Fibroblast of skin of left biceps (primary cell): Measurements from ENCODE around the gene ACTA1.
"Not testable (repeated sequence)": the region's sequence is repeated elsewhere in the genome, so short reads cannot be mapped to it uniquely, and the experiment has no call there.

Experiments used
- DNase-seq, 2 experiments: peaks; one replicate each; pipeline ENCODE4 v3.0.0-alpha.2; 2013; ENCODE audit warnings: low read depth in 2 of 2

ACTA1 gene

DNA sequence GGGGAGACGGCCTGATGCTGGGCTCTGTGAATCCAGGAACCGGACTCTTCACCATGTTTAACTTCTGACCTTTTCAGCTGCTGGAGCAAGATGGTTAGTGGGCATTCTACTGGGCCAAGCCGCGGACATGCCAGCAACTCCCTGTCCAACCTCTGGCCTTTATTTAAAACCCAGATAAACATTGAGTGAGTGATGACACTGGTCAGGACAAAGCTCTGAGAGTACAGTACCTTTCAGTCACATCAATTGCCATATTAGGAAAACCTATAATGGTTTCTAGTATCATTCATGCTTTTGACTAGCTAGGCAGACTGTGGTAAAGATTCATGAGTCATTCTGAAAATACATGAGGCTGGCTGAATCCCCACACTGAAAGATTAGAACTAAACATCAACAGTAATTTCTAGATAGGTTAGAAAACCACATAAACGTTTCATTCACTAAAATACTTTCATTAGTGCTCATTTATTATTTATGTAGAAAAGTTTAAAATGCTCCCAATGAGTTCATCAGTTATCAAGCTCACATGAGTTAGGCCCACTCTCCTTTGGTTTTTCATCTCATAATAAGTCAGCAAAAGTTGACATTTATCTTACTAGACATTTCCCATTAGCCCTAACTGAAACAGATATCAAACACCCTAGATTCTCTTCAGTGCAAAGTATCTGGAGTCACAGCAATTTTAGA lies 7.1 kb upstream of the ACTA1 start:
- peak; percentile 42 to 45 for DNase-seq

GRCh38 chr1:229438021-229438420 lies 4.1 kb upstream of the ACTA1 start:
- DNase-seq = no peak

DNA sequence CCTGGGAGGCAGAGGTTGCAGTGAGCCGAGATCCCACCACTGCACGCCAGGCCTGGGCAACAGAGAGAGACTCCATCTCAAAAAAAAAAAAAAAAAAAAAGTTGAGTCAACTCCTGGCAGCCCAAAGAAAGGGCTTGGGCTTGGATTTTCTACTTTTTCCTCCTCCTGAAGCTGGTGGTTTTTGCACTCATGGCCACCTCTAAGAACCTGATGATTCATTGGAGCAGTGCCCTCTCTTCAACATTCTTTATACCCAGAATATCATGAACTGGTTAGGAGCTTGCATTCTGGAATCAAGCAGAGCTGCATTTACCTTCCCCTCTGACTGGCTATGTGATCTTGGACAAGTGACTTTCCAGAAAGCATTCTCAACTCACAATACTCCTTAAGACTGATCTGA lies 3.5 kb upstream of the ACTA1 start:
- DNase-seq = no peak

GRCh38 chr1:229436201-229436600 lies 2.3 kb upstream of the ACTA1 start:
- DNase-seq = no peak

DNA sequence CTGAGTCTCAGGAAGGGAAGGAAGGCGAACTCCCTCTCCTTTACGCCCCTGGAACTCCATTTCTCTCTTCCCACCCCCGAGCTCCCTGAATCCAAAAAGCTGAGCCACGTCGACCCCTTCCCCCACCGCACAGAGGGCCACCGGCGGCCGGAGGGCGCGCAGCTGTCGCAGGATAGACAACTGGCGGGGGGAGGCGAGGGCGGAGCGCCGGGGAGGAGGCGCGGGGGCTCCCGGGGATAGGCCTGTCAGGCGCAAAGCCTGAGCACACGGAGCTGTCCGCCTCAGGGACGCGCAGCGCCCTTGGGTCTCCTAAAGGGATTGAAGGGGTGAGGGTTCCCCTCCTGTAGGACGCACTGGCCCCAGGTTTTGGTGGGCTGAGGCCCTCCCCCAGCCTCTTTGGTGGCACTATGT lies 752 bp upstream of the ACTA1 start:
- no peak for DNase-seq

- no peak for DNase-seq
Measured at GRCh38 chr1:229433364-229434004, 410 bp downstream of the ACTA1 start.

DNA sequence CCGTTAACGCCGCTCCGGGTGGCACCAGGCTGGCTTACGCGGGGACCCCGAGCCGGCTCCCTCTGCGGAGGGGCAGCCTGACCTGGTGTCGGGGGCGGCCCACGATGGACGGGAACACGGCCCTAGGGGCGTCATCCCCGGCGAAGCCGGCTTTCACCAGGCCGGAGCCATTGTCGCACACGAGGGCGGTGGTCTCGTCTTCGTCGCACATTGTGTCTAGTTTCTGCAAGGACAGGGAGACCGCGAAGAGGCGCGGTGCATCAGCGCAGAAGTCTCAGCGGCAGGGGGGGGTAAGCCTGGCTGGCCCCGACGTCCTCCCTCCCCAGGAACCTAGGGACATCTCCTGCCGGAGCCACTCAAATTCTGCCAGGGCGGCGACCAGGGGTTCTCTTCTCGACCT lies 989 bp downstream of the ACTA1 start:
- no peak for DNase-seq

DNA sequence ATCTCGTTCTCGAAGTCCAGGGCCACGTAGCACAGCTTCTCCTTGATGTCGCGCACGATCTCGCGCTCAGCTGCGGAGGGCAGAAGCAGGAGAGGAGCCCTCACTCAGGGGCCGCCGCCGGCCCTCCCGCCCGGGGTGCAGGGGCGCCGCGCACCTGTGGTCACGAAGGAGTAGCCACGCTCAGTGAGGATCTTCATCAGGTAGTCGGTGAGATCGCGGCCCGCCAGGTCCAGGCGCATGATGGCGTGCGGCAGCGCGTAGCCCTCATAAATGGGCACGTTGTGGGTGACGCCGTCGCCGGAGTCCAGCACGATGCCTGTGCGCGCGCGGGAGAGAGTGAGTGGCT lies 1.8 kb downstream of the ACTA1 start:
- DNase-seq = no peak

GRCh38 chr1:229431284-229432115 lies 2.4 kb downstream of the ACTA1 start:
- no peak for DNase-seq

DNA sequence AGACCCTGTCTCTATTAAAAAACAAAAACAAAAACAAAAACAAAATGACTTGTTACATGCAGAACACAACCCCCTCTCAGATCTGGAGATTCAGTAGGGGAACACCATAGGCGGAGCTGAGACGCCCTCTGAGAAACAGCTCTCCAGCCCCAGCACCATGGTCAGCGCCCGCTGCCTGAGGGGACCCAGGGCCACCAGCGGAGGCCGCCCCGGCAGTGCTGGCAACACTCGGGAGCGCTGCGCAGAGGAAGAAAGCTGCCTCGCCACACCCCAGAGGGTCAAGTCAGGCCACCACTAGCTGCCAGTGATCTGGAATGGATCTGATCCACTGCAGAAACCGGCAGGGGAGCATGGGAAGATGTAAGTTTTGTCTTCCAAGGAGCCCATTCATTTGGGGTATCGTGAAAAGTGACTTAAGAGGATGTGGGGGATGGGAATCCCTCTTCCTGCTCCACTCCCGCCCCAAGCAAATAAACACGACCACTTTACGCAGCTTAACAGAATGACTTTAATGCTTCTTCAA lies 3.1 kb downstream of the ACTA1 start:
- no peak for DNase-seq

DNA sequence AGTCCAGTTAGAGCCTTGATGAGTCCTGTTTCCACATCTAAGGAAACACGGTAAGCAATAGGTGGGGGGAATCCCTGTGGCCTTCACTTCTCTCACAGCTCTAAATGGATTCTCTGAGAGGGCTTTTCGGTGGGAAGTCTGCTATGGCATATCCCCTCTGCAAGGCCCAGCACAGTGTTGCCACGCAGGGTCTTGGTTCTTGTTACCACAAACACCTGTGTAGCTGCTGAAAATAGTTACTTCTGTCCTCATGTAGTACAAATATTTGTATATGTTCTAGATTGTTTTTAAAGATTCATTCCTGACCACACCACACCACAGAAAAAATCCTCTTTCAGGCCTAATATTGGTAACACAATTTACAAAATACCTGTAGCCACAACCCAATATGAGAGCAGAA lies 5.6 kb downstream of the ACTA1 start:
- no peak for DNase-seq

DNA sequence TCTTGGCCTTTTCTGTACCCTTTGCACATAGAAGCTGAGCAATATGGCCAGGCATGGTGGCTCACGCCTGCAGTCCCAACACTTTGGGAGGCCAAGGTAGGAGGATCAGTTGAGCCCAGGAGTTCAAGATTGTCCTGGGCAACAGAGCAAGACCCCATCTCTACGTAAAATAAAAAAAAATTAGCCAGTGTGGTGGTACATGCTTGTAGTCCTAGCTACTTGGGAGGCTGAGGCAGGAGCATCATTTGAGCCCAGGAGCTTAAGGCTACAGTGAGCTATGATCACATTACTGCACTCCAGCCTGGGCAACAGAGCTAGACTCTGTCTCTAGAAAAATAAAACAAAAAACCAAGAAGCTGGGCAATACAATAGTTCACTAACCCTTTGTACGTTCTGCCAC lies 6.3 kb downstream of the ACTA1 start:
- DNase-seq = no peak

GRCh38 chr1:229425564-229426159 lies 8.2 kb downstream of the ACTA1 start:
- no peak for DNase-seq

GRCh38 chr1:229420765-229421164 lies 13.1 kb downstream of the ACTA1 start:
- DNase-seq = no peak

DNA sequence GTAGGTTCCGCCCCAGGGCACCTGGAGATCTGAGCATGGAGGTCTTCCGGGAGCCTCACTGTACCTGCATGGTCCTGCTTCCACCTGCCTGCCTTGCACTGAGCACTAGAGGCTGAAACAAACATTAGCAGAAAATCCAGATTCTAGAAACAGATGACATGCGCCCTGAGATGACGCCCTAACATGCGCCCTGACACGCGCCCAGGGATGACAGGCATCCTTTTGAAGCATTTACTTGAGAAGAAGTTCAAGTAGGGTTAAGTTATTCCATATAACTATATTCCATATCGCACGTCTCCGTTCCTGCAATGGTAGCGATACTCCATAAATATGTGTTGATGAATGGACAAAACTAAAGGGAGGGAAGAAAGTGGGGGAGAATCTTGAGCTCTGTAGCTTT lies 13.7 kb downstream of the ACTA1 start:
- DNase-seq = no peak

DNA sequence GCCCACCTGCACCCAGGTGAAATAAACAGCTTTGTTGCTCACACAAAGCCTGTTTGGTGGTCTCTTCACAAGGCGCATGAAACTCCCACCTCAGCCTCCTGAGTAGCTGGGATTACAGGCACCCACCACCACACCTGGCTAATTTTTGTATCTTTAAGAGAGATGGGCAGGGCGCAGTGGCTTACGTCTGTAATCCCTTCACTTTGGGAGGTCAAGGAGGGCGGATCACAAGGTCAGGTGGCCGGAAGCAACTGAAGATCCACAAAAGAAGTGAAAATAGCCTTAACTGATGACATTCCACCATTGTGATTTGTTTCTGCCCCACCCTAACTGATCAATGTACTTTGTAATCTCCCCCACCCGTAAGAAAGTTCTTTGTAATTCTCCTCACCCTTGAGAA lies 15.3 kb downstream of the ACTA1 start:
- not testable (repeated sequence) for DNase-seq

DNA sequence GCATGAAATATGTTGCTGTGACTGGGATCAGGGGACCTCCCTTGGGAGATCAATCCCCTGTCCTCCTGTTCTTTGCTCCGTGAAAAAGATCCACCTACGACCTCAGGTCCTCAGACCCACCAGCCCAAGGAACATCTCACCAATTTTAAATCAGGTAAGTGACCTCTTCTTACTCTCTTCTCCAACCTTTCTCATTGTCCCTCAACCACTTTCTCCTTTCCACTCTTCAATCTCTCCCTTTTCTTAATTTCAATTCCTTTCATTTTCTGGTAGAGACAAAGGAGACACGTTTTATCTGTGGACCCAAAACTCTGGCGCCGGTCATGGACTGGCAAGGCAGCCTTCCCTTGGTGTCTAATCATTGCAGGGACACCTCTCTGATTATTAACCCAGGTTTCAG lies 21.1 kb downstream of the ACTA1 start:
- DNase-seq = not testable (repeated sequence)

DNA sequence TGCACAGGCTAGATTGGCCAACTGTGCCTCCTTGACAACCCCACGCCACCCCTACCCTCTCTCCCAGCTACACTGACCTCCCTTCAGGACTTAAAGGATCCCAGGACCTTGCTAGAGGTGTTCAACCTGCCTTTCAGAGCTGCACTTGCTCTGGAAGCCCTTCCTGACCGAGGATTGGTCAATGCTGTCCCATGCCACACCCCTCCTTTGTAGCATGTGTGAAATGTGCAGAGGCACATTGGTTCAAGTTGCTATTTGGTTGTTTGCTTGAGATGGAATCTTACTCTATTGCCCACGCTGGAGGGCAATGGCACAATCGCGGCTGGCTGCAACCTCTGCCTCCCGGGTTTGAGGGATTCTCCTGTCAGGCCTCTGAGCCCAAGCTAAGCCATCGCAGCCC lies 21.8 kb downstream of the ACTA1 start:
- no peak for DNase-seq

DNA sequence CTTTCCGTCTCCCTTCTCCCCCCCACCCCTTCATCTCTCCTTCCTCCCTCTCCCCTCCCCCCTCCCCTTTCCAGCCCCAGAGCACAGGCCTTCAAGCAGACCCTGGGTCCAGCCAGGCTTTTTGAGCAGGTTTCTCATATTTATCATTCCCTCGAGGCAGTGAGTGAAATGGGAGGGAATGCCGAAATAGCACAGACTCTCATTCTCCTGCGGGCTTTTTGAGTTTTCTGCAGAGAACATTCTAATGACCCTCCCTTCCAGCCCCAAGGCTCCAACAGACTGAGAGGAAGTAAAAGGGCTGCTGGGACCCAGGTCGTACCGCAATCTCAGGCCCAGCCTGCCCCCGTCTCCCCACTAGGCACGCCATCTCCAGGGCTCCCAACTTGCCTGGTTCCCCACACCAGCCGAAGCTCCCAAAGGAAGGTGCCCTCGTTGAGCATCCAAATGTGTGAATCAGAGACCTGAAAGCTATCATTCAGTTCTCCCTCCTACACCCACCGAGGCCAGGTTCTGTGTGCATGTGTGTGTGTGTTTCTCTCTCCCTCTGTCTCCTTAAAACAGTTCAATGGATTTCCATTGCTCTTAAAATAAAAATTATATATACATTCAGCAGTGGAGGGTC lies 22.3 kb downstream of the ACTA1 start:
- no peak for DNase-seq

DNA sequence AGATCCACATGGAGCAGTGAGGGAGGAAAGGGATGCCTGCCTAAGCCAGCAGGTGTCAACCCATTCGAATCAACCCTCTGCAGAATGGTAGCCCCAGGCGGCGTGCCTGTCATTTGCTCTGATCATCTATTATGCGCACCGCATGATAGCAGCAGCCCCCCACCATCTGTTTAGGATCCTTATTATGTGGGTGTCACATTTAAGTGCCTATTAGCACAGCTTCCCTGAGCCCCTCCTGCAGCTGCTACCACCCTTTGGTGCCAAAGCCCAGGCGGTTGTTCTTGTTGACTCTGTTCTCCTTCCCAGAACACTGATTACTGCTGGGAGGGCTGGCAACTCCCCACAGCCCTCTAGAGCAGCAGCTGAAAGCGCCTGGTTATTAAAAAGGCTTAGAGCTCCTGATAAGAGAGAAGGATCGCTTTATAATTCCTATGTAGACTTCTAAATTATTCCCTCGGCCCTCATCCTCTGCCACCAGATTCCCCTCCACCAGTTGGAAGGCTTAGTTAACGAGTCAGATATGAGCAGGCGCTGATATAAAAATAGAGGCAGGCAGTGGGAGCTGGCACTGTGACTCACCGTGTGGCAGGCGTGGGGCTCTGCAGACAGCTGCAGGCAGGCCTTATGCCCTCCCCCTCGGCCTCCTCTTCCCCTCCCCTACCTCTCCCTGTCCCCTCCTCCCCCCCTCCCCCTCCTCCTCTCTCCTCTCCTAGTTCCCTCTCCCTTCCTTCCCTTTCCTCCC lies 23.0 kb downstream of the ACTA1 start:
- no peak for DNase-seq

DNA sequence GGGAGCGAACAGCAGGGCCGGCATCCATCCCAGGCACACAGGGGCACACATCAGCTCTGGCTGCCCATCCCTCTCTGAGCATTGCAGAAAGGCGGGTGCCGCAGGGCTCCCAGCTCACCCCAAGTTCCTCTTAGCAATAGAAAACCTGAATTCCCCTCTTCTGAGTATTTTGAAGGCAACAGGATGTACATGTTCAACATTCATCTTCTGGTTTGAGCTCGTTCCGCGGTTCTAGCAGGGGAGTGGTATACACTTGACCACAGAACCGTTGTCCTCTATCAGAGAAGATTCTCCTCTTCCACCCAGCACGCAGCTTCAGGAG lies 23.6 kb downstream of the ACTA1 start:
- no peak for DNase-seq
